Astrocyte of the cerebellum (primary cell): ENCODE measurements around the gene IPMK.

ENCODE experiments used
- DNase-seq: peaks from one replicate; pipeline ENCODE4 v3.0.0-alpha.2; 2011; ENCODE audit warnings: low read depth
- H3K4me3 ChIP-seq: 2 replicates; pipeline ENCODE4 v1.5.1; 2011; ENCODE audit warnings: mild to moderate bottlenecking, low read depth, low read length, moderate library complexity
- CTCF ChIP-seq: IDR thresholded peaks from 2 replicates; pipeline ENCODE4 v1.5.1; 2012; ENCODE audit warnings: low read length, low read depth, moderate library complexity, mild to moderate bottlenecking; ENCODE audit errors: missing control alignments
- in situ Hi-C: cut with HindIII; loops from 2 replicates; pipeline ENCODE4 v1.10.0; 2017; ENCODE audit warnings: low sequenced_read_pairs

The IPMK gene

GRCh38 chr10:58180666-58181065, 87.0 kb downstream of the IPMK start:
- TF ChIP-seq CTCF = no peak
- in situ Hi-C loops = no loop called here
- no peak overlapping the region for H3K4me3 ChIP-seq
- DNase-seq = no peak

DNA sequence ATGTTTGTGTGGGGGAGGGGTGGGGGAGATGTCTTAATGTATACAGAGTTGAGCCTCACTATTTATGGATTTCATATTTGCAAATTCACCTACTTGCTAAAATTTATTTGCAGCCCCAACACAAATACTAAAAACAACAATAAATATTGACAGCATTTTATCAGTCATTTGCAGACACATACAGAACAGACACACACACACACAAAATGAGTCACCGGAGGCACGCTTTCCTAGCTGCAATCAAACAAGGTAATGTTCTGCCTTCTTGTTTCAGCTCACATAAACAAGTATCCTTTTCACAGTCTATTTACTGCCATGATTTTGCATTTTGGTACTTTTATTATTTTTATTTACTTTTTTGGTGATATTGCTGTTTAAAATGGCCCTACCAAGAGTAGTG, 88.5 kb downstream of the IPMK start:
- in situ Hi-C loops = loop anchor here (5.0 kb wide), 1 partner anchor 123 kb away; no protein-coding TSS in a partner anchor
- H3K4me3 ChIP-seq = no peak overlapping the region
- DNase-seq = no peak
- no peak for TF ChIP-seq CTCF

GRCh38 chr10:58178811-58179210, 88.9 kb downstream of the IPMK start:
- no peak overlapping the region for H3K4me3 ChIP-seq
- in situ Hi-C loops = loop anchor here (5.0 kb wide), 1 partner anchor 123 kb away; no protein-coding TSS in a partner anchor
- no peak for DNase-seq
- no peak for TF ChIP-seq CTCF

DNA sequence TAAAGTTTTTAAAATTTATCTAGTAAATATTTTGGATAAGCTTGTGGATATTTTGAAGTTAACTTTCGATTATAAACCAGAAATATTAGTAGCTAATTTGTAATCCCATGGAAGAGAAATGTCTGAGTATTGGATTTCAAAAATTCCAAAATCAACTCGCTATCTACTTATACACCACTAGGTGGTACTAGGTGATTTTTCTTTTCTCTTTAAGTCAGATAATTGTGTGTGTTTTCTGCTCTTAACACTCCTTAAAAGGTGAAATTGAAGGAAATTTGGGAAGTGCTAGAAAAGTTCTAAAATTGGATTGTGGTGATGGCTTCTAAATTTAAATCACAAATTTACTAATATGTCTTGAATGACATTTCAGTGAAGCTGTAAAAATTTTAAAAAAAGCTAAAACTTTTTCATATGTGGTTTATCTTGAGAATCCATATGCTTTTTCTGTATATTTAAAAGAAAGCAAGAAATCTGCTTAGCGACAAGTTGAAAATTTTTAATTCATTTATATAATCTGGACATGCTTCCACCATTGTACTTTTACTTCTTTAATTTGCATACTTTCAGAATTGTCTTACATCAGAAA, 90.2 kb downstream of the IPMK start:
- no peak for DNase-seq
- peak; percentile 32 for TF ChIP-seq CTCF
- in situ Hi-C loops = loop anchor here (5.0 kb wide), 1 partner anchor 125 kb away; no protein-coding TSS in a partner anchor
- no peak overlapping the region for H3K4me3 ChIP-seq

- DNase-seq = no peak
- in situ Hi-C loops = loop anchor here (5.0 kb wide), 1 partner anchor 126 kb away; no protein-coding TSS in a partner anchor
- H3K4me3 ChIP-seq = no peak overlapping the region
- TF ChIP-seq CTCF = no peak
Observed at GRCh38 chr10:58175990-58176900, 91.4 kb downstream of the IPMK start.

GRCh38 chr10:58174831-58175230, 92.9 kb downstream of the IPMK start:
- in situ Hi-C loops = loop anchor here (5.0 kb wide), 1 partner anchor 127 kb away; no protein-coding TSS in a partner anchor
- DNase-seq = no peak
- H3K4me3 ChIP-seq = no peak overlapping the region
- no peak for TF ChIP-seq CTCF
